ENCODE measurements around the gene PDZRN3. TPM values are rescaled to one million over a fixed set of nuclear protein-coding genes. Genes with fewer than 3 reads are reported as not detected.

PDZRN3 gene
- total RNA-seq, 1 donor from 2014 or later: 1.3 TPM

DNA sequence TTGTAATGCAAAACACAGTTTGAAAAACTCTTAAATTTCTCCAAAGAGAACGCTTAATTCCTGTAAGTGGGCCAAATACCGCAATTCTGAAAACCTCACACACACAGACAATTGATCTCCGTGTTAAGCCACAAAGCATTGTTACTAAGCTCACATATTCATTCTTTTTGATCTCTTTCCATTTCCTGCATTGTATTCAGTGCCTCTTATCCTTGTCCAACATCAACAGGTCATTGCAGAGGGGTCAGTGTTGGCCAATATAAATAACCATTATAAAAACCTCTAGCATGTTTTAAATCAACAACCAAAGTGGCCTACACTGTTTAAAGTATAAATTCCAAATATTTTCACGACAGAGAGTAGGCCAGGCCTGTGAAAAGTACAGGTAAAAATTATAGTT, 171.1 kb downstream of the PDZRN3 start:
- H3K27me3 Mint-ChIP-seq (ENCODE audit: unreplicated experiment): no peaks in the 10 kb centered on the region
- H3K36me3 Mint-ChIP-seq (ENCODE audit: low read depth, unreplicated experiment): no peaks in the 10 kb centered on the region
- no peak overlapping the region for H3K4me3 Mint-ChIP-seq (ENCODE audit: unreplicated experiment)
- TF ChIP-seq, protein P1, sequence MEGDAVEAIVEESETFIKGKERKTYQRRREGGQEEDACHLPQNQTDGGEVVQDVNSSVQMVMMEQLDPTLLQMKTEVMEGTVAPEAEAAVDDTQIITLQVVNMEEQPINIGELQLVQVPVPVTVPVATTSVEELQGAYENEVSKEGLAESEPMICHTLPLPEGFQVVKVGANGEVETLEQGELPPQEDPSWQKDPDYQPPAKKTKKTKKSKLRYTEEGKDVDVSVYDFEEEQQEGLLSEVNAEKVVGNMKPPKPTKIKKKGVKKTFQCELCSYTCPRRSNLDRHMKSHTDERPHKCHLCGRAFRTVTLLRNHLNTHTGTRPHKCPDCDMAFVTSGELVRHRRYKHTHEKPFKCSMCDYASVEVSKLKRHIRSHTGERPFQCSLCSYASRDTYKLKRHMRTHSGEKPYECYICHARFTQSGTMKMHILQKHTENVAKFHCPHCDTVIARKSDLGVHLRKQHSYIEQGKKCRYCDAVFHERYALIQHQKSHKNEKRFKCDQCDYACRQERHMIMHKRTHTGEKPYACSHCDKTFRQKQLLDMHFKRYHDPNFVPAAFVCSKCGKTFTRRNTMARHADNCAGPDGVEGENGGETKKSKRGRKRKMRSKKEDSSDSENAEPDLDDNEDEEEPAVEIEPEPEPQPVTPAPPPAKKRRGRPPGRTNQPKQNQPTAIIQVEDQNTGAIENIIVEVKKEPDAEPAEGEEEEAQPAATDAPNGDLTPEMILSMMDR (IDR thresholded peaks at IDR 0.05; ENCODE audit: unreplicated experiment): no peak
- H3K9me3 Mint-ChIP-seq (ENCODE audit: unreplicated experiment): no peaks in the 10 kb centered on the region
- H3K27ac Mint-ChIP-seq (ENCODE audit: unreplicated experiment): no peak overlapping the region
- DNase-seq (ENCODE audit: low spot score): no peak
- no peaks in the 10 kb centered on the region for H3K4me1 Mint-ChIP-seq (ENCODE audit: unreplicated experiment)

DNA sequence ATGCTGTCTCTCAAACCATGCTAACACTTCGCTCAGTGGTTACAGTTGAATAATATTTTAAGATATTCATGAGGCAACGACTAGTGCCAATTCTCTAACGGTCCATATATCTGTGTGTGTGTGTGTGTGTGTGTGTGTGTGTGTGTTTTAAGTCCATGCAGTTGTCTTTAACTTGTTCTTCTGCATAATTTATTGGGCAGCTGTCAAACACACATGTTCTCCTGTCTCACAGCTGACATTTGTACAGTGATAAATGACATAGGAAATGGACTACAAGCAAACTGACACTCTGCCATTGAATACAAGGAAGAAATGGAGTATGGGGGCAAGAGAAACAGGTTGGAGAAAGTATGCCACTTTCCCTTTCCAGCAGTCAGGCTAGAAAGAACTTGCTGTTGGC, 172.0 kb downstream of the PDZRN3 start:
- Mint-ChIP-seq H3K4me3 (ENCODE audit: unreplicated experiment) (no peak overlapping the region), H3K9me3 (ENCODE audit: unreplicated experiment) (no peaks in the 10 kb centered on the region), H3K36me3 (ENCODE audit: low read depth, unreplicated experiment) (no peaks in the 10 kb centered on the region), H3K27ac (ENCODE audit: unreplicated experiment) (no peak overlapping the region), H3K4me1 (ENCODE audit: unreplicated experiment) (no peaks in the 10 kb centered on the region), H3K27me3 (ENCODE audit: unreplicated experiment) (no peaks in the 10 kb centered on the region)
- TF ChIP-seq, protein P1 (IDR thresholded peaks at IDR 0.05; ENCODE audit: unreplicated experiment): no peak
- DNase-seq (ENCODE audit: low spot score): no peak

DNA sequence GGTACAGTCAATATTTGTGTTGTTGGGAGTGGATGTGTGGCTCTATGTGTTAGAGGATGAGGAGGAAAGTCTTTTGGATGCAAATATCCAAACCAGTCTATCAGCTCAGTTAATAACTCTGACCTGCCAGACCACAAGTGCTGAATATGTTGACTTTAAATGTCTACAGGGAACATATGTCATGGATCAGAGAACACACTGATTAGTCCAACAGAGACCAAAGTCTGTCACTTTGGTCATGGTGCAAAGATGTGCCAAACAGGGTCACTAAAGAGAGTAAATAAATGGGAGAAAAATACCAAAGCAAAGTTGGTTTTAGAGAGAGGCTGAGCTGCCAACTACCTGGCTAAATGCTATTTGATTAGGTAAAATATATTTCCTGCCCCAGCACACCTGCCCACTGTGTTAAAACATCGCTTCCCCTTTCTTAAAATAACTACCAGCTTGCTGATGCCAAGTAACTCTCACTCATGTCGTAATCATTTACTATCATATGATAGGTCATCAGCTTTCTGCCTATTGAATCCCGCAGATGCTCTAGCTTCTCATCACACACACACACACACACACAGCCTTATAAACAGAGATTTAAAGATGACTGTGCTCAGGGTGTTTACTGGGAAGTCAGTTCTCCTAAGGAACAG, 173.3 kb downstream of the PDZRN3 start:
- no peaks in the 10 kb centered on the region for H3K9me3 Mint-ChIP-seq (ENCODE audit: unreplicated experiment)
- H3K27me3 Mint-ChIP-seq (ENCODE audit: unreplicated experiment): no peaks in the 10 kb centered on the region
- H3K4me3 Mint-ChIP-seq (ENCODE audit: unreplicated experiment): no peak overlapping the region
- TF ChIP-seq, protein P1 (IDR thresholded peaks at IDR 0.05; ENCODE audit: unreplicated experiment): no peak
- no peaks in the 10 kb centered on the region for H3K36me3 Mint-ChIP-seq (ENCODE audit: low read depth, unreplicated experiment)
- no peak for DNase-seq (ENCODE audit: low spot score)
- no peaks in the 10 kb centered on the region for H3K4me1 Mint-ChIP-seq (ENCODE audit: unreplicated experiment)
- H3K27ac Mint-ChIP-seq (ENCODE audit: unreplicated experiment): no peak overlapping the region

DNA sequence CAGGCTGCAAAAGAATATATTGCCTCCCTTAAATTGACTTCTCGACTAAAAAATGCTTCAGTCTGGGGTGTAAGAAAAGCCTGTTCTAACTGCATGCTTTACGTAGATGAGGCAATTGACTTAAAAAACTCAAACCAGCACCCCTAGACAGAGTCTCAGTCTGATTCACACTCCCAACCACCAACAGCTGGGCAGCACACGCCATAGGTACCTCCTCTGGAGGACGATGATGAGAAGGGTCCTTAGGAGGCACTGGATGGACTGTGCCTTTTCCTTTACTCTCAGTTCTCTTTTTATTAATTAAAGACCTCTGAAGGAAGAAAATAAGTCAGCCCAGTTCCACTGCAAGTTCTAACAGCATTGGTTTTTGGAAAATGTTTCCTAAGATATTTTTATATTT, 175.0 kb downstream of the PDZRN3 start:
- TF ChIP-seq, protein P1 (IDR thresholded peaks at IDR 0.05; ENCODE audit: unreplicated experiment): no peak

DNA sequence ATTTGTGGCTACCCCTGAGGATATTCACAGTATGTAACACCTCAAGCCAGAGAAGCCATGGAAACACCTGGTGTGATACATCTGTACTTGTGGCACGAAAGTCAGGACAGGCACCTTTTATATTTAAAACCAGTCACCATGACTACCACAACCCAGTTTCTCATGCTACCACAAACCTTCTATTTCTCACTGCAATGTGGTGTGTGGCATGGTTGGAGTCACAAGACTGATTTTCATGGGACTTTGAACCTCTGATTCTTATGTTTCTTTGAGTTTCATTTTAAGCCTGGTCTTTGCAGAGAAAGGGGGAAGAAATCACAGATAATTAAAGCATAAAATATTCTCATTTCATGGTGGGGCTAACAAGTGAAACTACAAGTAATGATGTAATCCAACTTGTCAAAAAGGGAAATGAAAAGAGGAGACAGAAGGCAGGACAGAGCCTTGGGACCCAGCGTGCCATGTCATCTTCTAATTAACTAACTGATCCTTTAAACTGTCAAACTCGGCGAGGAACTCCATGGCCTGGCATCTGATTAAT, 175.9 kb downstream of the PDZRN3 start:
- Mint-ChIP-seq H3K4me3 (ENCODE audit: unreplicated experiment) (no peak overlapping the region), H3K27ac (ENCODE audit: unreplicated experiment) (no peak overlapping the region), H3K36me3 (ENCODE audit: low read depth, unreplicated experiment) (no peaks in the 10 kb centered on the region), H3K4me1 (ENCODE audit: unreplicated experiment) (no peaks in the 10 kb centered on the region), H3K27me3 (ENCODE audit: unreplicated experiment) (no peaks in the 10 kb centered on the region), H3K9me3 (ENCODE audit: unreplicated experiment) (no peaks in the 10 kb centered on the region)
- DNase-seq (ENCODE audit: low spot score): no peak
- TF ChIP-seq, protein P1 (IDR thresholded peaks at IDR 0.05; ENCODE audit: unreplicated experiment): no peak

More for the DNA sequence above, 175.0 kb downstream of the PDZRN3 start:
- no peaks in the 10 kb centered on the region for H3K27me3 Mint-ChIP-seq (ENCODE audit: unreplicated experiment)
- H3K4me1 Mint-ChIP-seq (ENCODE audit: unreplicated experiment): no peaks in the 10 kb centered on the region
- H3K36me3 Mint-ChIP-seq (ENCODE audit: low read depth, unreplicated experiment): no peaks in the 10 kb centered on the region
- H3K4me3 Mint-ChIP-seq (ENCODE audit: unreplicated experiment): no peak overlapping the region
- no peak overlapping the region for H3K27ac Mint-ChIP-seq (ENCODE audit: unreplicated experiment)
- no peak for DNase-seq (ENCODE audit: low spot score)
- no peaks in the 10 kb centered on the region for H3K9me3 Mint-ChIP-seq (ENCODE audit: unreplicated experiment)
